ENCODE measurements around the gene CYBC1. TPM values are rescaled to one million over a fixed set of nuclear protein-coding genes. Genes with fewer than 3 reads are reported as not detected.

The CYBC1 gene
- total and polyA plus RNA-seq, 9 of the 15 experiments (the other 6 are each of a cell fraction or from before 2014, with no cell fraction given), result 1.3 to 71.8 (median 49.9) TPM

- no peak for TF ChIP-seq ADNP (tag; IDR thresholded peaks at IDR 0.05)
- no peak for TF ChIP-seq COPS2 (conservative IDR thresholded peaks at IDR 0.05)
- no peak for TF ChIP-seq GABPB2 (CRISPR knock-in tag; conservative IDR thresholded peaks at IDR 0.05)
- TF ChIP-seq TAL1 (IDR thresholded peaks at IDR 0.05), result no peak
- no peak for TF ChIP-seq MCM5 (IDR thresholded peaks at IDR 0.05; ENCODE audit: low read depth)
- TF ChIP-seq ARID1B (IDR thresholded peaks at IDR 0.05), result no peak
- no peak for TF ChIP-seq ZBED1 (IDR thresholded peaks at IDR 0.05)
- TF ChIP-seq, protein P1, sequence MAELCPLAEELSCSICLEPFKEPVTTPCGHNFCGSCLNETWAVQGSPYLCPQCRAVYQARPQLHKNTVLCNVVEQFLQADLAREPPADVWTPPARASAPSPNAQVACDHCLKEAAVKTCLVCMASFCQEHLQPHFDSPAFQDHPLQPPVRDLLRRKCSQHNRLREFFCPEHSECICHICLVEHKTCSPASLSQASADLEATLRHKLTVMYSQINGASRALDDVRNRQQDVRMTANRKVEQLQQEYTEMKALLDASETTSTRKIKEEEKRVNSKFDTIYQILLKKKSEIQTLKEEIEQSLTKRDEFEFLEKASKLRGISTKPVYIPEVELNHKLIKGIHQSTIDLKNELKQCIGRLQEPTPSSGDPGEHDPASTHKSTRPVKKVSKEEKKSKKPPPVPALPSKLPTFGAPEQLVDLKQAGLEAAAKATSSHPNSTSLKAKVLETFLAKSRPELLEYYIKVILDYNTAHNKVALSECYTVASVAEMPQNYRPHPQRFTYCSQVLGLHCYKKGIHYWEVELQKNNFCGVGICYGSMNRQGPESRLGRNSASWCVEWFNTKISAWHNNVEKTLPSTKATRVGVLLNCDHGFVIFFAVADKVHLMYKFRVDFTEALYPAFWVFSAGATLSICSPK (IDR thresholded peaks at IDR 0.05; ENCODE audit: borderline replicate concordance), result no peak
- TF ChIP-seq HDAC6 (IDR thresholded peaks at IDR 0.05; ENCODE audit: low read depth, low read length), result no peak
- TF ChIP-seq TSHZ1 (CRISPR knock-in tag; IDR thresholded peaks at IDR 0.05), result no peak
- no peak for TF ChIP-seq KDM2B (CRISPR knock-in tag; IDR thresholded peaks at IDR 0.05)
- no peak for TF ChIP-seq YBX1 (IDR thresholded peaks at IDR 0.05)
- TF ChIP-seq MYC (IDR thresholded peaks at IDR 0.05; ENCODE audit: low read depth, low read length), result no peak; the same call in 1 of the 2 replicates
- TF ChIP-seq MYC (CRISPR knock-in tag; IDR thresholded peaks at IDR 0.05; ENCODE audit: borderline replicate concordance, low read depth), result no peak
- TF ChIP-seq ZNF398 (CRISPR knock-in tag; IDR thresholded peaks at IDR 0.05), result no peak
- TF ChIP-seq CC2D1A (IDR thresholded peaks at IDR 0.05), result no peak
- TF ChIP-seq HEY1 (CRISPR knock-in tag; IDR thresholded peaks at IDR 0.05; ENCODE audit: borderline replicate concordance), result no peak
- TF ChIP-seq SOX6 (IDR thresholded peaks at IDR 0.05), result no peak
- TF ChIP-seq MCM2 (IDR thresholded peaks at IDR 0.05; ENCODE audit: low read depth), result no peak
- TF ChIP-seq CBX5 (IDR thresholded peaks at IDR 0.05; ENCODE audit: borderline replicate concordance, low read depth), result no peak
- TF ChIP-seq SRSF3 (IDR thresholded peaks at IDR 0.05; ENCODE audit: insufficient read depth, low read length), result no peak
- TF ChIP-seq, protein P2, sequence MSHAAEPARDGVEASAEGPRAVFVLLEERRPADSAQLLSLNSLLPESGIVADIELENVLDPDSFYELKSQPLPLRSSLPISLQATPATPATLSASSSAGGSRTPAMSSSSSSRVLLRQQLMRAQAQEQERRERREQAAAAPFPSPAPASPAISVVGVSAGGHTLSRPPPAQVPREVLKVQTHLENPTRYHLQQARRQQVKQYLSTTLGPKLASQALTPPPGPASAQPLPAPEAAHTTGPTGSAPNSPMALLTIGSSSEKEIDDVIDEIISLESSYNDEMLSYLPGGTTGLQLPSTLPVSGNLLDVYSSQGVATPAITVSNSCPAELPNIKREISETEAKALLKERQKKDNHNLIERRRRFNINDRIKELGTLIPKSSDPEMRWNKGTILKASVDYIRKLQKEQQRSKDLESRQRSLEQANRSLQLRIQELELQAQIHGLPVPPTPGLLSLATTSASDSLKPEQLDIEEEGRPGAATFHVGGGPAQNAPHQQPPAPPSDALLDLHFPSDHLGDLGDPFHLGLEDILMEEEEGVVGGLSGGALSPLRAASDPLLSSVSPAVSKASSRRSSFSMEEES (CRISPR knock-in tag; IDR thresholded peaks at IDR 0.05), result no peak
- TF ChIP-seq L3MBTL2 (IDR thresholded peaks at IDR 0.05), result peak; percentile 95
Observed at GRCh38 chr17:82458179-82458884, 7.8 kb upstream of the CYBC1 start, which contains the start of gene NARF (continued).

Data from K562 (cell line).